IgD-negative memory B cell (primary cell): Measurements from ENCODE around the gene KCNH1. TPM values are rescaled to one million over a fixed set of nuclear protein-coding genes. Genes with fewer than 3 reads are reported as not detected.

Experiments
- H3K27ac Mint-ChIP-seq, 3 donors: one replicate each; pipeline ENCODE4 v1.8.0; 2020 to 2022; ENCODE audit warnings: mild to moderate bottlenecking in 3 of 3, mixed read lengths in 3 of 3, moderate library complexity in 1 of 3
- H3K27me3 Mint-ChIP-seq: one replicate; pipeline ENCODE4 v1.8.0; 2021; ENCODE audit warnings: mixed read lengths
- H3K36me3 Mint-ChIP-seq: one replicate; pipeline ENCODE4 v1.8.0; 2020; ENCODE audit warnings: mild to moderate bottlenecking, mixed read lengths
- H3K4me1 Mint-ChIP-seq, 3 donors: one replicate each; pipeline ENCODE4 v1.8.0; 2020 to 2022; ENCODE audit warnings: mixed read lengths in 3 of 3, mild to moderate bottlenecking in 1 of 3
- H3K4me3 Mint-ChIP-seq, 4 donors: one replicate each; pipeline ENCODE4 v1.8.0; 2020 to 2022; ENCODE audit warnings: mild to moderate bottlenecking in 4 of 4, mixed read lengths in 4 of 4, moderate library complexity in 3 of 4
- H3K9me3 Mint-ChIP-seq, 3 donors: one replicate each; pipeline ENCODE4 v1.8.0; 2020 to 2021; ENCODE audit warnings: mixed read lengths in 3 of 3, mild to moderate bottlenecking in 1 of 3
- polyA plus RNA-seq: library from polyadenylated mRNA; unstranded; fragments of 300-500 nt; fragmentation: Illumina TruSeq; gene quantifications from one replicate; pipeline ENCODE4 v1.2.3, GENCODE V29; 2021

Gene KCNH1
- polyA plus RNA-seq, 1 donor from 2014 or later, result 0.14 TPM

- no peaks in the 10 kb centered on the region for H3K9me3 Mint-ChIP-seq
Measured at GRCh38 chr1:210937846-210938245, 196.1 kb downstream of the KCNH1 start.

GRCh38 chr1:210935905-210936304 lies 198.0 kb downstream of the KCNH1 start:
- Mint-ChIP-seq H3K27me3 (no peaks in the 10 kb centered on the region), H3K4me3 (no peak overlapping the region), H3K9me3 (peaks cover 0 to 3% (median 0%) of the 10 kb centered on the region in 3 donors), H3K36me3 (no peaks in the 10 kb centered on the region), H3K27ac (no peak overlapping the region), H3K4me1 (no peaks in the 10 kb centered on the region)

More at GRCh38 chr1:210937846-210938245, 196.1 kb downstream of the KCNH1 start:
- Mint-ChIP-seq H3K4me1 (no peaks in the 10 kb centered on the region), H3K36me3 (no peaks in the 10 kb centered on the region), H3K4me3 (no peak overlapping the region), H3K27me3 (no peaks in the 10 kb centered on the region), H3K27ac (no peak overlapping the region)

DNA sequence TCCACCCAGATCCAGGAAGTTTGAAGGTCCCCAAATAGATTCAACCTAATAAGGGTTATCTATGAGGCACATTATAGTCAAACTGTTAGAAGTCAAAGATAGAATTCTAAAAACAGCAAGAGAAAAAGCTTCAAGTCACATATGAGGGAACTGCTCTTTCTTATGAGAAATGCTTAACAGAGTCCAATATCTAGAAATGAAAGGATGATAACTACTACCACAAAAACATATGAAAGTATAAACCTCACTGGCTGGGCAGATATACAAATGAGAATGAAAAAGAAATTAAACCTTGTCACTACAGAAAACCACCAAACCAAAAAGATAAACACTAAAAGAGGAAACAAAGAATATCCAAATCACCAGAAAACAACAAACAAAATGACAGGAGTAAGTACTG lies 201.8 kb downstream of the KCNH1 start:
- Mint-ChIP-seq H3K27me3 (no peaks in the 10 kb centered on the region), H3K4me1 (no peaks in the 10 kb centered on the region), H3K27ac (no peak overlapping the region), H3K9me3 (peaks cover 6 to 9% (median 8%) of the 10 kb centered on the region in 3 donors), H3K4me3 (no peak overlapping the region), H3K36me3 (peaks cover 3% of the 10 kb centered on the region)

DNA sequence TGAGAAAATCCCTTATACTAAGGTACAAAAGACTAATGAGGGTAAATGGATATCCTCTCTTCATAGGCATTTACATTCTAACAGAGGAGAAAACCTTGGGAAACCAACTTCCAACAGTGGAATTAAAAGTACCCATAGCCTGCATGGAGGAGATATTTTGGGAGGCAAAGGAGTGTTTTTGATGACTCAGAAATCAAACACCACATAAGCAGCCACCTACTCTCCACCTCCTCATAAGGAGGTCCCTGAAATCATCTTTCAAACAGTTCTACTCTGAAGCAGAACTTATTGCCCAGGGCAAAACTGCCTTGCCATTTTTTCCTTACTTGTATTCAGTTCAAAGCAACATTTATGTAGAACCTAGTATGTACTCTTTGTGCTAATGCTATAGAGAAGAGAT lies 211.3 kb downstream of the KCNH1 start:
- Mint-ChIP-seq H3K36me3 (peaks cover 3% of the 10 kb centered on the region), H3K4me1 (peaks cover 0 to 2% (median 0%) of the 10 kb centered on the region in 3 donors), H3K4me3 (no peak overlapping the region), H3K9me3 (peaks cover 4 to 6% (median 5%) of the 10 kb centered on the region in 3 donors), H3K27ac (no peak overlapping the region), H3K27me3 (no peaks in the 10 kb centered on the region)

GRCh38 chr1:210920716-210921694 lies 212.9 kb downstream of the KCNH1 start:
- Mint-ChIP-seq H3K36me3 (peaks cover 3% of the 10 kb centered on the region), H3K27me3 (no peaks in the 10 kb centered on the region), H3K9me3 (peaks cover 0 to 2% (median 0%) of the 10 kb centered on the region in 3 donors), H3K4me3 (no peak overlapping the region), H3K27ac (no peak overlapping the region), H3K4me1 (peaks cover 0 to 2% (median 0%) of the 10 kb centered on the region in 3 donors)

DNA sequence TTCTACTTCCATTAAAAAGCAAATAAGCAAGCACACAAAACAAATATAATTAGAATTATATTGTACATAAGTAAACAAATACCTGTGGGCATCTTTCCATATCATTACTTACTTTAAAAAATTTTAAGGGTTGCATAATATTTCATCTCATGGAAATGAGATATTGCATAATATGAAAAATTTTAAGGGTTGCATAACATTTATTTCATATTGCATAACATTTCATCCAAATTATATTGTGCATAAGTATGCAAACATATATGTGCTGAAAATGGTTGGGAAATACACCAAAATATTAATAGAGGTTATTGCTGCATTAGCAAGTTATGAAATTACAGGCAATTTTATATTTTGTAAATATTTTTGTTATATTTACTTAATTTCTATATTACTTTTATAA lies 213.7 kb downstream of the KCNH1 start:
- peaks cover 0 to 2% (median 0%) of the 10 kb centered on the region in 3 donors for H3K4me1 Mint-ChIP-seq
- H3K4me3 Mint-ChIP-seq, result no peak overlapping the region
- H3K9me3 Mint-ChIP-seq, result peaks cover 0 to 2% (median 0%) of the 10 kb centered on the region in 3 donors
- no peak overlapping the region for H3K27ac Mint-ChIP-seq
- H3K27me3 Mint-ChIP-seq, result peaks cover 1% of the 10 kb centered on the region
- H3K36me3 Mint-ChIP-seq, result peaks cover 3% of the 10 kb centered on the region

GRCh38 chr1:210918893-210919292 lies 215.1 kb downstream of the KCNH1 start:
- no peak overlapping the region for H3K4me3 Mint-ChIP-seq
- H3K9me3 Mint-ChIP-seq, result no peaks in the 10 kb centered on the region
- no peak overlapping the region for H3K27ac Mint-ChIP-seq
- peaks cover 0 to 2% (median 0%) of the 10 kb centered on the region in 3 donors for H3K4me1 Mint-ChIP-seq
- peaks cover 2% of the 10 kb centered on the region for H3K27me3 Mint-ChIP-seq
- H3K36me3 Mint-ChIP-seq, result peaks cover 3% of the 10 kb centered on the region

GRCh38 chr1:210917560-210918169 lies 216.3 kb downstream of the KCNH1 start:
- Mint-ChIP-seq H3K36me3 (no peaks in the 10 kb centered on the region), H3K4me1 (no peaks in the 10 kb centered on the region), H3K4me3 (no peak overlapping the region), H3K27me3 (peaks cover 2% of the 10 kb centered on the region), H3K9me3 (no peaks in the 10 kb centered on the region), H3K27ac (peak overlapping the region in 1 of 3 donors; percentile 87)

DNA sequence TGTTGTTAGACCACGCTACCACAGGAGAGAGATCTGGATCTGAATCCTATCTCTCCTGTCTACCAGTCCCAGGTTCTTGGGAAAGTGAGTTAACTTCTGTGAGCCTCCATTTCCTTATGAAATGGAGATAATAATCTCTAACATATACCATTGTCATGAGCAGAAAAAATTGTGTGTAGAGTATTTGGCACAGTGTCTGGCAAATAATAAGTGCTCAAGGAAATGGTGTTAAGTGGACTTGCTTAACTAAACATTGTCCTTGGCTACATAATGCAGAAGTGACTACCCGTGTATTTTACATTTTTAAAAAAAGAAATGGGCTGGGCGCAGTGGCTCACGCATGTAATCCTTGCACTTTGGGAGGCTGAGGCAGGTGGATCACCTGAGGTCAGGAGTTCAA lies 217.4 kb downstream of the KCNH1 start:
- Mint-ChIP-seq H3K4me3 (no peak overlapping the region), H3K27me3 (peaks cover 2% of the 10 kb centered on the region), H3K36me3 (peaks cover 1% of the 10 kb centered on the region), H3K4me1 (peaks cover 0 to 2% (median 0%) of the 10 kb centered on the region in 3 donors), H3K27ac (no peak overlapping the region), H3K9me3 (no peaks in the 10 kb centered on the region)

GRCh38 chr1:210915890-210916507 lies 217.9 kb downstream of the KCNH1 start:
- no peak overlapping the region for H3K27ac Mint-ChIP-seq
- H3K4me1 Mint-ChIP-seq, result peaks cover 0 to 2% (median 0%) of the 10 kb centered on the region in 3 donors
- peaks cover 1% of the 10 kb centered on the region for H3K36me3 Mint-ChIP-seq
- H3K4me3 Mint-ChIP-seq, result no peak overlapping the region
- H3K9me3 Mint-ChIP-seq, result no peaks in the 10 kb centered on the region
- H3K27me3 Mint-ChIP-seq, result peaks cover 3% of the 10 kb centered on the region

DNA sequence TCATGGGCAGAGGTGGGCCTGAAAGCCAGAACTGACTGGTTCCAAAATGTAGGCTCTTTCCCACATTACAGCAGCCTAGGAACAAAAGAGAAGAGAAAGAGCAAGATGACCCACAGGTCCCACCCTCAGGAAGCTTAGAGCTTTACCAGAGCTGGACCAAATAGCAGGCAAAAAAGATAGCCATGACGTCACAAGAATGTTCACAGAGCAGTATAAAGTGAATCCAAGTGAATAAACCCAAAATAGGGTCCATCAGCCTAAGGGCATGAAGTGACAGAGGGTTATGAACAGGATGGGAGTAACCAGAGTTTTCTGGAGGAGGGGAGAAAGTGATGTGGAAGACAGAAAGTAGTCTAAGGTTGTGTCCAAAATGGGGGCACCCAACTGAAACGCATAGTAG lies 221.2 kb downstream of the KCNH1 start:
- Mint-ChIP-seq H3K36me3 (peaks cover 1% of the 10 kb centered on the region), H3K27ac (no peak overlapping the region), H3K9me3 (no peaks in the 10 kb centered on the region), H3K4me1 (peaks cover 0 to 2% (median 0%) of the 10 kb centered on the region in 3 donors), H3K4me3 (no peak overlapping the region), H3K27me3 (peaks cover 5% of the 10 kb centered on the region)

GRCh38 chr1:210910020-210910575 lies 223.8 kb downstream of the KCNH1 start:
- Mint-ChIP-seq H3K9me3 (no peaks in the 10 kb centered on the region), H3K4me3 (no peak overlapping the region), H3K27ac (no peak overlapping the region), H3K4me1 (peaks cover 0 to 2% (median 0%) of the 10 kb centered on the region in 3 donors), H3K27me3 (peaks cover 8% of the 10 kb centered on the region), H3K36me3 (peaks cover 1% of the 10 kb centered on the region)

- Mint-ChIP-seq H3K9me3 (no peaks in the 10 kb centered on the region), H3K27ac (no peak overlapping the region), H3K27me3 (peaks cover 10% of the 10 kb centered on the region), H3K4me1 (peaks cover 0 to 2% (median 0%) of the 10 kb centered on the region in 3 donors), H3K36me3 (peaks cover 1% of the 10 kb centered on the region), H3K4me3 (no peak overlapping the region)
Measured at GRCh38 chr1:210908791-210909190, 225.2 kb downstream of the KCNH1 start.

- Mint-ChIP-seq H3K4me3 (no peak overlapping the region), H3K4me1 (peaks cover 0 to 2% (median 0%) of the 10 kb centered on the region in 3 donors), H3K27me3 (peaks cover 10% of the 10 kb centered on the region), H3K9me3 (no peaks in the 10 kb centered on the region), H3K36me3 (peaks cover 1% of the 10 kb centered on the region), H3K27ac (no peak overlapping the region)
Measured at GRCh38 chr1:210908257-210908656, 225.7 kb downstream of the KCNH1 start.
